GM21515 (cell line): ENCODE results near the gene CCSAP.
"Not testable (repeated sequence)": the region's sequence is repeated elsewhere in the genome, so short reads cannot be mapped to it uniquely, and the experiment has no call there.

Experiments used
- ATAC-seq: cut with Tn5 transposase; IDR thresholded peaks from one replicate; pipeline ENCODE4 v1.9.1; 2021; ENCODE audit not compliant: unreplicated experiment

The CCSAP gene

DNA sequence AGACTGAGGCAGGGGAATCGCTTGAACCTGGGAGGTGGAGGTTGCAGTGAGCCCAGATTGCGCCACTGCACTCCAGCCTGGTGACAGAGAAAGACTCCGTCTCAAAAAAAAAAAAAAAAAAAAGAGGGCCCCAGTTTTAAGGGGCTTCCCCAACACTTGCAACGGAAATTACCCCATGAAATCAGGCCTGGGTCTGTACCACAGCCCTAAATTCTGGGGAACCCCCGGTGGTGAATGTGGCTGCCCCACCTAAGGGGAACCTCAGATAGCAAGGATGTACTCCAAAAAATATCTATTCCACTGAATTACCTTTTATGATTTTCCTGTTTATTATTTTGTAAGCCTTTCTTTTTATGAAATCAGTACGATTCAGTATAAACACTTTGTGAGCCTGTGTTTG is 15.1 kb downstream of the CCSAP start:
- not testable (repeated sequence) for ATAC-seq

DNA sequence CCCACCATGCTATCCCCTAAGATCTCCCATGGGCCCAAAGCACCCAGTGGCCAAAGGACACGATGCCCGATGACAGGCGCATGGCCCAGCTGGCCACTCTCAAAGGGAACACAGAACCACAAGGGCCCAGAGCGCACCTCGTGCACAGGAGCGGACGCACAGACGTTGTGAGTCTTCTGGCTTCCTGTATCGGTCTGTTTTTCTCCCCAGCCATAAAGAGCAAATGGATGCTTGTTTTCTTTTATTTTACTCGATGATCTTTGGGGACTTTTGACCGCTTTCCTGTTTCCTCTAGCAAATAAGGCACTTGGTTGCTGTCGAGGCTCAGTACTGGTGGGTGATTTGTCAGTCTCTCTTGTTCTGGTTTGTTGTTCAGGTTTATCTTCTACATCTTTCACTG is 16.2 kb downstream of the CCSAP start:
- no peak for ATAC-seq

DNA sequence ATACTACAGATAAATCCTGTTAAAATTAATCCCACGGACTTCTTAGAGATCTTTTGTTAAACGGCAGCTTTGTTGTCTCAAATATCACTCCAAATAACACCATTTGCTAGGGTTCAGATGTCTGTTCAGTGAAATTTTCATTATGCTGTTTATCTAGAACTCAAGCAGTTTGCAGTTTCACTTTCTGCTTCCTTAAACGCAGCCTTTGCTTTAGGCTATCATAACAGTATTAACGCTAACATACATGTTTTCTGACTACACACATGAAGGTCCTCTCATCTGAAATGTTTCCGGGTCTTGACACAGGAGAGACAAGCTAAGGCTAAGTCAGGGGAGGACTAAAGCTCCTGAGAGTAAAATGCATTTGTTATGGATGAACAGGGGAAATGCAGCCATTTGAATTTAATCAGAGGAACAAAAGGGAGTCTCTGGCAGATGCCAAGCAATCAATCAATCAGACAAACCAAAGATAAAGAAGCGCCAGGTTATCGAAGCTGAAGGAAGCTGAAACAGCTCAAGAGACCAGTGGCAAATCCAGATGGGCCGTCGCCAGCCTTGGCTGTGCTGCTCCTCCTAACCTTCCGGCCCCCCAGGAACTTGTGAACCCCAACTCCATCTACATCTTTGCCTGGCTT is 16.9 kb downstream of the CCSAP start:
- ATAC-seq: no peak

DNA sequence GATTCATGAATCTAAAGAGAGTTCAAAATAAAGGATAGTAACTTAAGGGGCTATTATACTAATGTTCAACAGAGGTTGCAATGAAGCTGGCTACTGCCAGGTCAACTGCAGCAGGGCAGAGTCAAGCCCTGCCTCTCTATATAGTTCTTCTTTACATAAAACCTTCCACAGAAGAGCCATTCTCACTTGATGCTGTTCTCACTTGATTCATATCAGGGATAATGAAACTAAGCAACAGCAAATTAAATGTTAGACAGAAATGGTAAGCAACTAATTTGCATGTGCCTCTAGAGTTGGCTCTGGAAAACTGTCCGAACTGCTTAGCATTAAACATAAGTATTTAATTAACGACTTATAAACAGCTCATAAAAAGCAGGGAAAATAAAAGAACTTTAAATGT is 17.4 kb downstream of the CCSAP start:
- ATAC-seq: no peak

DNA sequence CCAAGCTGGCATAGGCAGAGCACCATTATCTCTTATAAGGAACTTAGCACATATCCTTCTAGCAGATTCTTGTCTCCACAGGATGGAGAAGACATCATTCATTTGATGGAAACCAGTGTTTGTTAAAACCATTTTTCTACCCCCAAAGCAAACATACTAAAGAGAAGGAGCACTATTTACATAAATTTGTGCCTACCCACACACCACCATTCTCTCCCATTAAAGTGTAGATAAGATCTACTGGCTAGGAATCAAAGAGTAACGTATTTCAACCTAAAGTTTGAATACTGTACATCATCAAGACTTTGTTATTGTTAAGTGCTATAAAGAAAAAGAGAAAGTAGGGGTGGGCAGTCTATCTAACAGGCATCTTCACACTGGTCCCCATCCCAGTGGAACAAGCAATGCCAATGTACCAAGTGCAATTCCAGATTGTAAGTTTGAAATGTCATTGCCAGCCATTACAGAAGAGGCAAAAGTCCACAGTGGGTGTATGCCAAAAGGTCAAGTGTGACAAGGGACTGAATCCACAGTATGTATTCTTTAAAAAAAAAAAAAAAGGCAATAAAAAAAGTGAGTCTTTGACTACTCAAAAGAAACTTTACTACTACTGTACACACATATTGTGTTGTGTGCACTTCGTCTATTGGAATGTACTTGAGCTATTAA is 18.8 kb downstream of the CCSAP start:
- ATAC-seq: no peak

DNA sequence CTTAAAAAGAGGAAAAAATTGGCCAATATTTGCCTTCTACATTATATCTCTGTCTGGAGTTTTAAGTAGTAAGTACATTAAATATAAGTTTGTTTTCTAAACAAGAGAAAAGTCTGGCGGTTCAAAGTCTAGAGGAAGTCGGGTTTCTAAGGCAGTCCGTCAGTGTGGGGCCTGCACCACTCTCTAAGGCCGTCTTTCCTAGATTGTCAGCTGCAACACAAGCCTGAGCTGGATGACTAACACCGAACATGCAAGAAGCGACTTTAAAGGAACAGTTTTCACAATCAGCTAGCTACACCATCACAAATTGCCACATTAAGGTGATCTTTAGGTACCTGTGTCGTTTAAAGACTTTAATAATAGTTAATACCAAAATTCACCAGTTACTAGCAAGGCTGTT is 19.6 kb downstream of the CCSAP start:
- no peak for ATAC-seq

DNA sequence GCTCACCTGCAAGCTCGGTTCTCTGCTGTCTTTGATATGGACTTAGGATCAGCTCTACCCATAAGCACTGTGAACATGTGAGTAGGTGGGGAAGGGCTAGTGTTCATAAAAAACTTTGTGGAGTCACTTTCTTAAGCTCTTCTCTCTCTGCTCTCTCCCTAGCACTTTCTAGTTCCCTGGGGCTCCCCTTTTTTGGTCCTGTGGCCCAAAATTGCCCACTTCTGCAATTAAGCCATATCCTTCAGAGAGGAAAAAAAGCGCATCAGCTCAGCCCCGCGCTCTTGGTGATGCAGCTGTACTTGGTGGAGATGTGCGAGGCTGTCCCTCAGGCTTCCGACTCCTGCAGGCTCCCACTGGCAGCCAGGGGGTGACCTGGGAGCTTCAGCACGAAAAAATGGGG is 23.4 kb downstream of the CCSAP start:
- no peak for ATAC-seq

DNA sequence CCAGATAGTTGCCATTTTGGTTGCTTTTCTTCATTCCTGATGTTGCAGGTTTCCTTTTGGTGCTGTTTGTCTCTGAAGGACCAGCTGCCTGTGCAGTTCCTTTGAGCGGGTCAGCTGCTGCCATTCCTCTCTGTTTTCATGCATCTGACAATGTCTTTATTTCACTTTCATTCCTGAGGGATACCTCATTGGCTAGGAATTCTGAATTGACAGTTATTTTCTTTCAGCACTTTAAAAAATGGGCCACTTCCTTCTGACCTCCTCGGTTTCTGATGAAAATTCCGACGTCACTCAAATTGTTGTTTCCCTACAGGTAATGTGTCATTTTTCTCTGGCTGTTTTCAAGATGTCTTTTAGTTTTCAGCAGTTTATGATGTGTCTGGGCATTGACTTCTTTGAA is 24.8 kb downstream of the CCSAP start:
- ATAC-seq: no peak

DNA sequence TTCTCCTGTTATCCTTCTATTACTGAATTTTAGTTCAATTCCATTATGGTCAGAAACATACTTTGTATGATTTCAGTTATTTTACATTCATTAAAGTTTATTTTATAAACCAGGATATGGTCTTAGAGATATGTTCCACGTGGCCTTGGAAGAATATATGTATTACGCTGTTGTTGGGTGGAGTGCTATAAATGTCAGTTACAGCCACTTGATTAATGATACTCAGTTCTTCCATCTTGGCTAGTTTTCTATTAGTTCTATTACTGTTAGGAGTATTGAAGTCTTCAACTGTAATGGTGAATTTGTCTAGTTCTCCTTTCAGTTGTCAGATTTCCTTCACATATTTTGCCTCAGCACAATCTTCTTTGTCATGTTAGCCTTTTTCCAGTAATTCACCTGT is 26.7 kb downstream of the CCSAP start:
- no peak for ATAC-seq

DNA sequence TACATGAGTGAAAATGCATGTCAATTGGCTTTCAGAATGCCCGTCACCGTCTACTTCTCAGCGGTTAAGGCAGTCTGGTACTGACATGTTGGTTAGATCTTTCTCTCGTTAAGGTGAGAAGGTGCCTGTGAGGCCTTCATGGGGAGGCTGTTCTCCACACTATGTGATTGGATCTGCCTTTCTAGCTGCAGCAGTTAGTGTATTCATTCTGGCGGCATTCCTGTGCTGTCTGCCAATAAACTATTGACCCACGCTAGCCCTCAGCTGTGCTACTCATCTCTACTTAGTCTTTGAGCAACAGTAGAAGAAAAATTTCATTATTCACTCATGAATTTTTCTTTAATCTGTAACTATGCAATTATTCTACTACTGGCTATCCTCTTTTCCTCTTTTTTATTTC is 32.0 kb downstream of the CCSAP start:
- no peak for ATAC-seq

DNA sequence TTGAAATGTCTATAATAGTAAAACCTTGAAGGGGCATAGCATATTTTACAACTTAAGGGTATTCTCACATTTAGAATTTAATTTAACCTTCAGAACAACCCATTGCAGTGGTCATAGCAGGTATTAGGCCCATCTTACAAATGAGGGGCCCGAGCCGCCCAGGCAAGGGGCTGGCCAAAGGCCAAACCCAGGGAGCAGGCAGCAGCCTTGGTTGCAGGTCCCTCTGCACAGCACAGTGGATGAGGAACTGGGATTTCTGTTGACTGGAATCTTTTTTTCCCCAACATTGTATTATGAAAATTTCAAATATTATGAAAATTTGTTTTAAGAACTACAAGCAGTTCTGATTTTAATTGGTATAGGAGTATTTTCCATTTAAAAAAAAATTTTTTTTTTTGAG is 33.2 kb downstream of the CCSAP start:
- no peak for ATAC-seq

DNA sequence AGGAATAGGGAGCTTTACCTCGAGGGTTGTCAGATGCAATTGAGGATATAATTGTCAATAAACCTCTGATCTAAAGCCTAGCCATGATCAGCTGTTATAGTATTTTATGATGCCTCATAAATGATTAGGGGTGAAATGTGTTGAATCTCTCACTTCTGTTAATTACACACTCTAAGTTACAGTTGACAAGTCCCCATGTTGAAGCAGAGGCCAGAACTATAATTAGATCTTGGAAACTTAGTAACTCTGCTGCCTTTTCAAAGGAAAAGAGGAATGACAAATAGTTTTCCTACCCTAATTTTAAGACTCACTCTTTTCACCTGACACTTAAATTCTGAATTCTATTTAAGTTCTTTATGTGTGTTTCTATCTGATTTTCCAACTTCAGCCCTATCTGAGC is 33.8 kb downstream of the CCSAP start:
- ATAC-seq: no peak

DNA sequence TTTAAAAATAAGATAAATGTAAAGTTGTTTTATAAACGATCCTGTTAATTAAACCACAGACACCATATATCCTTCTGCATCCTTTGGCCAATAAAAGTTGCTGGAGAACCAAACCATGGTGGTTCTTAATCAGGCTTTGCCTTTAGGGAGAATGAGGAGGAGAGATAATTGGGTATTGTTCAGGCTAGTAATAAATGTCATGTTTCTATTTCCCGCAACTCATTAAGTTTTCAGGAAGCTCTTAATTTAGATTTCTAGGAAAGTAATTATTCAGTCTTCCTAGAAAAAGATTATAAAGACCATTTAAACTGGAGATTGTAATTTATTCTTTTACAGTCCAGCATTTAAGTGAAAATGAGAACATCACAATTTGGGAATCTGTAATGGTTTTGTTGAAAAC is 37.5 kb downstream of the CCSAP start:
- ATAC-seq: no peak

DNA sequence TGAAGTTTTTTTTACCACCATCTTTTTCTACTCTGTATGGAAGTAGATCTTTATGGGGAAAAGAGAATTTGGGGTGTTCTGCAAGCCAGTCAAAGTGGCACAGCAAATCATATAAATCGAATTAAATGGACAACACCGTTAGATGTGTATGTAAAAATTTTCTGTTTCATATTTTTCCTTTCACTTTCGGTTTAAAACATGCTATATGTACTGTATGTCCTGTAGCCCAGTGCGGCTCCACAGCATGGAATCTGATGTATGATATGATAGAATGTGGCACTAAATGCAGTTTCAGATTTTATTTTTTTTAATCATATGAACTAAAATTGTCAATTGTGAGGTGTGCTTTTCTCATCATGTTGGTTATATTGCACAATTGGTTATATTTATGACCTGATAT is 39.0 kb downstream of the CCSAP start:
- no peak for ATAC-seq

DNA sequence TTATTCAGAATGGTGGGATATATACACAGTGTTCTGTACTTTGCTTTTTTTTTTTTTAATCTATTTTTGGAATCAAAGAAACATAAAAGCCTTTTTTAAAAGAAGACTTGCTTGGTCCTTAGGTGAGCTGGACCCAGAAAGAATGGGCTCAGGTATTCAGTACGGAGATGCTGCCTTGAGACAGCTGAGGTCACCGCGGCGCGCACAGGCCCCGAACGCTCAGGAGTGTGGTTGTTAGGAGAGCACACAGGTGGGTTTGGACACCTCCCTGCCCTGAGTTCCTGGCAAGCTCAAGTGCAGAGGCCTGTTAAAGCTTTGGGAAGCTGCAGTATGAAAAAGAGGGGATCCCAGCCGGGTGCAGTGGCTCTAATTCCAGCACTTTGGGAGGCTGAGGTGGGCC is 40.1 kb downstream of the CCSAP start:
- ATAC-seq: no peak

DNA sequence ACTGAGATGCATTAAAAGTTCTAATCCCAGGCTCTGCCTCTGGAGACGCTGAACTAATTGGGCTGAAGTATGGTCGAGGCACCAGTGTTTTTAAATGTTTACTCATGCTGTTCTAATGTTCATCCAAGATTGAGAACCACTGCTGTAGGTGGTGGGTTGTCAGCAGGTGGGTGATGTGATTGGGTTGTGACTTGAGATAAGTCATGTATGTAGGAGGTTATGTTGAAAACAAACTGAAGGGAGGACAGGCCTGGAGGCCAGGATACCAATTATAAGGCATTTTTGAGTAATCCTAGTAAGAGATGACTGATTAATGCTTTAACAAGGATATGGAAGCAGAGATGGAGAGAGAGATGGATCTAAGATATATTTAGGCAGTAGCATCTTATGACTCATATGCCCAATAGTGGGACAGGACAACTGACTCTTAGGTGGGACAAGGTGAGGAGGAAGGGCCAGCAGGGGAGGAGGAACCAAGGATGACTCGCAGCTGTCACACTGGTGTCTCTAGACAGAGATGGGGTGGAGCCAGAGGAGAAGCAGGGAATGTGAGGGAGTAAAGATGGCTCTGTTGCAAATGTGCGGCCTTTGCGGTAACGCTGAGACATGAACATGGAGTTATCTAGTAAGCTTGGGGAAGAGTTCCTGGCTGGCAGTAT is 42.6 kb downstream of the CCSAP start:
- no peak for ATAC-seq

DNA sequence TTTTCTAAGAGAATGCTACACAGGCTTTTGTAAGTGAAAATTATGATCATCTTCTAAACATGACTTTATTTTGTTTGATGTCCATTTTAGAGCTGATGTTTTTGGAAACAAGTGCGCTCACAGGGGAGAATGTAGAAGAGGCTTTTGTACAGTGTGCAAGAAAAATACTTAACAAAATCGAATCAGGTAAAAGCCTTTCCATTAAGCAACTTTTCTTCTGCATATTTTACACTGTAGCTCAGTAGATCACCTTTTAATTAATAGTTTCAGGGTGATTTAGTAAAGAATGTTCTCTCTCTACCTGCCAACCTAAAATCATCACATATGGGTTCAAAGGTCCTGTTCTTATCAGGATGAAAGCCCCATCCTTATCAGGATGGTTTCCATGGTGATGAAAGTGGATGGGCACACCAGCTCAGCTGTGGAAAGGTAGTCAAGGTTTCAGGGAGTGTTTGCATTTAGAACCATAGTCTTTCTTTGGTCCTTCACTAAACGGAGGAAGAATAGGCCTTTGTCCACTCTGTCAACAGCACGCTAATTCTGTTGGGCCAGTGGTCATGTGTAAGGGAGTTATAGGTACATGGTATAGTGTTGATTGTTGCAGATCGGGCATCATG is 43.9 kb downstream of the CCSAP start:
- no peak for ATAC-seq

DNA sequence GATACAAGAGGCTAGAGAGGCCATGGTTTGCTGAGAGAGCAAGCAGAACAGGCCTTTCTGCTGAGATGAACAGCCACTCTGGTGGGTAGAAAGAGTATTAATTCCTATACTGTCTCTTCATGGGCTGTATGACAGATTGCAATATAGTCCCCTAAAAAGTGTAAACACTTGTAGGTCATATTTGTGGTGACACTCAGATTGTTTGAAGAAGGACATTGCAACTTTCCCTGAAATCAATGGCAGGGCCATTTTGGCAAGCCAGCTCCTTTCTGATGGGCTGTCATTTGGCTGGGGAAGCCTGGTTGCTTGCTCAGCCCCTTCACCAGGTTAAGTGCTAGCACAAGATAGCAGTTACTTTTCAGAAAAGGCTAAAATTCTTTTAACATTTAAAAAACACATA is 44.4 kb downstream of the CCSAP start:
- ATAC-seq: no peak

DNA sequence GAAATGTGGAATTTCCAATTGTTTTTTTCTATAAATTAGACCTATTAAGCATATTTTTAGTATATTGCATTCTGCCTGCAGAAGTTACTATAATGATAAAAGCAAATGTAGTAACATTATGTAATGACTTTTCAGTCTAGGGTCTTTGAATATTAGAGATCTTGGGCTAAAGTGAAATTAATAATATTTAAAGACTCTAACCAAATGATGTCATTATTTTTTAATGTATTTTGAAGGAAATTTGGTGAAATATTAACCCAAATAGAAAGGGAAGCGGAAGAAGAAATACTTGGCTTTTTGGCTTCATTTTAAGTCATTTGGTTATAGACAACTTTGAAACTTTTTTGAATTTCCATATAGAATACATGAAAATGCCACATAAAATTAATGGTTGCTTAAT is 45.1 kb downstream of the CCSAP start:
- no peak for ATAC-seq

DNA sequence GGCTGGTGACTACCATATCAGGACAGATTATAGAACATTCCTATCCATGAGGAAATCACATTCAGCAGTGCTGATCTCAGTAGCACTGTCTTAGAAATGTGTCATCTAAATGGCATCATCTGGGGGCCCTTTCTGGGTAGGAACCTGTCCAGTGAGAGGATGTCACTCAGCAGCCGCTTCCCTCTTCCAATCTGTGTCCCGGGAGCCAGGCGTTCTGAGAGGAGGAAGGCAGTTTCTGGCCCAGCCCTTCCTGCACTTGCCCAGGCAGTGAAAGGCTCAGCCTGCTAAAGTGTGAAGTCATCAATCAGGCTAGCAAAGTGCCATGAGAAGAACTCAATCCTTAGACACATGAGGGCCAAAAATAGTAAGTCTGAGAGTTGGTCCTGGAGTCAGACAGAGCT is 46.3 kb downstream of the CCSAP start:
- ATAC-seq: no peak

DNA sequence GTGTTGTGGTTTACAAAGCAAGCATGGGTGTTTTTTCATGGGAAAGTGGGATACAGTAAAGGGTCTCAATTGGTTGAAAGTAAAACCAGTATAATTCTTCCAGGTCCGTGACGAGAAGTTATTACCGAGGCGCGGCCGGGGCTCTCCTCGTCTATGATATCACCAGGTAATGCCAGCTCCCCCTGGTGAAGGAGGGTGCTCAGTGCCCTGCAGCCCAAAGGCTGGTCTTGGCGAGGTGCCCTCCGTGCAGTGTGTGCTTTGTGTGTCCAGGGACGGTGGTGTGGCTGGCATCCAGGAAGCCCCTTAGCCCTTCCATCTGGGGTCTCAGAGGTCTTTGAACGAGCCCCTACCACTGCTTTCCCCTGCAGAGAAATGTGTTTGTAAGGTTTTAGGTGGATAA is 47.1 kb downstream of the CCSAP start:
- ATAC-seq: no peak

DNA sequence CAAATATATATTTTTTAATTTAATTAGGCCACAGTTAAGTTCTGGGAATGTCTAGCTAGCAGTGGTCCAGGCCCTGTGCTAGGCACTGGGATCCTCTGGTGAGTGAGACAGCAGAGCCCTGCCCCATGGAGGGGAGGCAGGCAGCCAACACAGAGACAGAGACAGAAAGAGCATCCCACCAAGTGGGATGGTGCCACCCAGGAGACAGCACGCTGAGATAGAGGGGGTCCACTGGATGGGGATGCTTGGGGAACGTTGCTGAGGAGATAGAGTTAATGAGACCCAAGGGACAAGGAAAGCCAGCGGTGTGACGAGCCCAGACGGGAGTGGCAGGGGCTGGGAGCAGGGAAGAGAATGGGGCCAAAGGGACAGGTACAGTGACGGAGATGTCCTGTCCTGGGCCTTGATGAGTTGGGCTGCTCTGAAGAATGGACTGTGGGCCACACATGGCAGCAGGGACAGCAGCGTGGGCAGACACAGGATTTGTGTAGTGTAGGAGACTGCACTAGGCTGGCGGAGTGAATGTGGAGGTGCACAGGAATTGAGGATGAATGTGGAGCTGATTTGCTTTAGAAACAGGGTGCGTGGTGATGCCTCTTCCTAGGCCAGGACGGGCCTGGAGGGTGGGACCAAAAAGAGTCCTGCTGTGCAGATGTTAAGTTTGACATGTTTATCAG is 49.2 kb downstream of the CCSAP start:
- no peak for ATAC-seq
